IMR-90 (cell line): ENCODE data around the gene TACR2. TPM values are rescaled to one million over a fixed set of nuclear protein-coding genes. Genes with fewer than 3 reads are reported as not detected.

ENCODE experiments used
- ATAC-seq: fragments of 200-7000 bp; cut with Tn5 transposase; 2 replicates; pipeline ENCODE4 v1.9.1; 2020; ENCODE audit warnings: low read depth, mild to moderate bottlenecking, moderate library complexity
- BruUV-seq: library from RNA; stranded (reverse); fragments of 400-500 nt; replicated peaks from 2 replicates; lab custom pipeline; 2021; lab: Mats Ljungman, UMichigan
- CTCF ChIA-PET: fragments of 300-600 bp; formaldehyde crosslinking; extraction: SDS; loops from one replicate; lab custom pipeline; 2021; ENCODE audit warnings: antibody characterized with exemption; lab: Yijun Ruan, JAX
- POLR2A ChIA-PET: fragments of 300-600 bp; sonication (Branson Sonifier 250); formaldehyde crosslinking; loops from one replicate; lab custom pipeline; 2022; ENCODE audit warnings: antibody characterized with exemption; ENCODE audit not compliant: unreplicated experiment; lab: Charles Lee
- DNase-seq: peaks from one replicate; pipeline ENCODE4 v3.0.0; 2013
- H2AFZ ChIP-seq: replicated peaks from 2 replicates; pipeline ENCODE3; 2013; ENCODE audit warnings: low read length, mild to moderate bottlenecking; ENCODE audit not compliant: poor library complexity
- H2AK5ac ChIP-seq: 2 replicates; pipeline ENCODE4 v1.6.1; 2013; ENCODE audit warnings: low read depth, low read length, inconsistent platforms
- H2AK9ac ChIP-seq: replicated peaks from 2 replicates; pipeline ENCODE3; 2013; ENCODE audit warnings: mild to moderate bottlenecking, low read depth, low read length, moderate library complexity; ENCODE audit not compliant: poor library complexity
- H2BK120ac ChIP-seq: 2 replicates; pipeline ENCODE4 v1.6.1; 2013; ENCODE audit warnings: low read depth, low read length, inconsistent platforms
- H2BK15ac ChIP-seq: 3 replicates; pipeline ENCODE4 v1.6.1; 2013; ENCODE audit warnings: low read depth, low read length, inconsistent platforms
- H2BK20ac ChIP-seq: 2 replicates; pipeline ENCODE4 v1.6.1; 2013; ENCODE audit warnings: low read depth, mild to moderate bottlenecking, inconsistent platforms, low read length, moderate library complexity
- H2BK5ac ChIP-seq: 2 replicates; pipeline ENCODE4 v1.6.1; 2013; ENCODE audit warnings: mild to moderate bottlenecking, low read depth, low read length, inconsistent platforms; ENCODE audit not compliant: poor library complexity, severe bottlenecking
- H3K14ac ChIP-seq: replicated peaks from 2 replicates; pipeline ENCODE4 v1.6.1; 2013; ENCODE audit warnings: low read depth, low read length, inconsistent platforms
- H3K18ac ChIP-seq: 2 replicates; pipeline ENCODE4 v1.6.1; 2013; ENCODE audit warnings: low read depth, low read length, control low read depth
- H3K23ac ChIP-seq: 2 replicates; pipeline ENCODE4 v1.6.1; 2013; ENCODE audit warnings: low read depth, low read length, inconsistent platforms
- H3K27ac ChIP-seq: 2 replicates; pipeline ENCODE4 v1.5.1; 2013; ENCODE audit warnings: mild to moderate bottlenecking, control low read depth, low read length; ENCODE audit not compliant: insufficient read depth
- H3K27me3 ChIP-seq: 2 replicates; pipeline ENCODE4 v1.6.1; 2013; ENCODE audit warnings: low read length; ENCODE audit not compliant: control insufficient read depth, insufficient read depth
- H3K36me3 ChIP-seq: 2 replicates; pipeline ENCODE4 v1.6.1; 2013; ENCODE audit warnings: low read length, mixed read lengths; ENCODE audit not compliant: control insufficient read depth, insufficient read depth
- H3K4ac ChIP-seq: 2 replicates; pipeline ENCODE4 v1.6.1; 2013; ENCODE audit warnings: low read depth, low read length, inconsistent platforms
- H3K4me1 ChIP-seq: 2 replicates; pipeline ENCODE4 v1.6.1; 2013; ENCODE audit warnings: low read length, mixed read lengths; ENCODE audit not compliant: control insufficient read depth, insufficient read depth
- H3K4me2 ChIP-seq: 2 replicates; pipeline ENCODE4 v1.6.1; 2013; ENCODE audit warnings: low read depth, mild to moderate bottlenecking, control low read depth, low read length, moderate library complexity
- H3K4me3 ChIP-seq: 2 replicates; pipeline ENCODE4 v1.5.1; 2013; ENCODE audit warnings: low read depth, mild to moderate bottlenecking, control low read depth, low read length, moderate library complexity; ENCODE audit not compliant: insufficient read depth
- H3K56ac ChIP-seq: 2 replicates; pipeline ENCODE4 v1.6.1; 2013; ENCODE audit warnings: low read length, inconsistent platforms; ENCODE audit not compliant: insufficient read depth; ENCODE audit errors: extremely low read depth
- H3K79me1 ChIP-seq, 2 experiments: 2 replicates each; pipeline ENCODE4 v1.6.1; 2013; ENCODE audit warnings: low read length in 2 of 2, inconsistent platforms in 1 of 2, low read depth in 1 of 2
- H3K9ac ChIP-seq: 2 replicates; pipeline ENCODE4 v1.6.1; 2013; ENCODE audit warnings: low read depth, low read length, control low read depth
- H3K9me1 ChIP-seq: 2 replicates; pipeline ENCODE4 v1.6.1; 2013; ENCODE audit warnings: low read length, inconsistent platforms; ENCODE audit not compliant: insufficient read depth
- H3K9me3 ChIP-seq: 2 replicates; pipeline ENCODE4 v1.6.1; 2013; ENCODE audit warnings: low read length; ENCODE audit not compliant: control insufficient read depth, insufficient read depth
- H4K20me1 ChIP-seq: 2 replicates; pipeline ENCODE4 v1.6.1; 2013; ENCODE audit warnings: low read length, inconsistent platforms; ENCODE audit not compliant: insufficient read depth
- H4K5ac ChIP-seq: 2 replicates; pipeline ENCODE4 v1.6.1; 2013; ENCODE audit warnings: mild to moderate bottlenecking, low read depth, low read length, control low read depth
- H4K8ac ChIP-seq, 2 experiments: 2 replicates each; pipeline ENCODE4 v1.6.1; 2013; ENCODE audit warnings: low read depth in 2 of 2, low read length in 2 of 2, control low read depth in 1 of 2, inconsistent platforms in 1 of 2
- H4K91ac ChIP-seq: 2 replicates; pipeline ENCODE4 v1.6.1; 2013; ENCODE audit warnings: low read depth, low read length, inconsistent platforms; ENCODE audit not compliant: insufficient read depth
- MAFK ChIP-seq: IDR thresholded peaks from 2 replicates; pipeline ENCODE4 v1.6.1; 2012; ENCODE audit warnings: low read depth, low read length, improper control_type of control experiment
- NFE2L2 ChIP-seq: fragments of 150-350 bp; IDR thresholded peaks from 2 replicates; pipeline ENCODE4 v1.6.1; 2016; ENCODE audit warnings: low read depth, mild to moderate bottlenecking, low read length
- WGBS, 2 experiments: methylation state at CpG; one replicate each; pipeline versions ENCODE4 v1.1.5 to v1.1.7; 2013; ENCODE audit warnings: missing lambda C conversion rate in 2 of 2; ENCODE audit not compliant: insufficient read length in 1 of 2; ENCODE audit errors: extremely low coverage in 2 of 2; 5-methylcytosine and 5-hydroxymethylcytosine counted together
- dilution Hi-C: fragments of 300-500 bp; cut with HindIII; formaldehyde crosslinking; loops from one replicate; pipeline ENCODE4 v1.14.3; 2018; ENCODE audit warnings: low sequenced_read_pairs; ENCODE audit not compliant: unreplicated experiment
- in situ Hi-C: fragments of 300-500 bp; cut with MboI; formaldehyde crosslinking; loops from 3 replicates; pipeline ENCODE4 v1.14.3; 2019; ENCODE audit warnings: low sequenced_read_pairs, inconsistent platforms, mixed read lengths
- intact Hi-C: fragments of 100-400 bp; cut with micrococcal nuclease; formaldehyde crosslinking; loops from 2 replicates; pipeline ENCODE4 v1.10.0; 2022
- polyA plus RNA-seq, 3 experiments: library from polyadenylated mRNA; depleted of rRNA; stranded (reverse); fragments of >200 nt; gene quantifications; 2 replicates each; pipeline ENCODE4 v1.2.3, GENCODE V29; 2012; ENCODE audit warnings: low replicate concordance in 1 of 3
- total RNA-seq: library from RNA; depleted of rRNA; stranded (reverse); fragments of >200 nt; gene quantifications from 2 replicates; pipeline ENCODE4 v1.2.3, GENCODE V29; 2012
- TF ChIP-seq, protein P1 (sequence below): conservative IDR thresholded peaks from 2 replicates; pipeline ENCODE4 v1.5.1; 2012; ENCODE audit warnings: mild to moderate bottlenecking, low read depth, low read length, improper control_type of control experiment

The TACR2 gene
- total and polyA plus RNA-seq, 2 of the 4 experiments (the other 2 are of a cell fraction) = not detected

DNA sequence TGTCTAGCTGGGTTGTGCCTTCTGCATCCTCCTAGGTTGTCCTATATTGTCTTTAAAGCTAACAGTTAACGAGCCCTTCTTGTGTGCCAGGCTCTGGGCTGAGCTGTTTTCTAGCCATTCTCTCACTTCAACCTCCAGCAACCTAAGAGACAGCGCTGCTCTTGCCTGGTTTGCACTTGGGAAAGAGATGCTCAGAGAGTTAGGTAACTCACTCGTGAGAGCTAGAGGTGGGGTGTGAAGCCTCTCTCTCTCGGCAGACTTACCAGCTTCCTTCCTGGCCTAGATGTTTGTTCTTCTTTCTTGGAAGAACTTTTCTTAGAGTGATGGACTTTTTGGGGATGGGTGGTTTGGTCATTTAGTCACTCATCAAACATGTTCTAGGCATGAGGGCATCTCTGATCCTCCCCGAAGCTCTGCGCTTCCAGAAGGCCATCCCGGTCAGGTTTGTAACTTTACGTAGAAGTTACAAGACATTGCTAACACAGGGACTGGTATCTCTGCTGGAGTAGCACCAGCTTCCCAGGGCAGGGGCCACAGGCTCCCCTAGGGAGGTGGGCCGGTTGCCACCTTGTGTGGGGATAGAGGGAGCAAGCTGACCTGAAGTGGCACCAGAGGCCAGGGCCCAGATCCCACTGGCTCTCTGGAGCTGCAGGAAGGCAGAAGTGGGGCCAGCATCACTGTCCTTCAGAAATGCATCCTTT is 48.9 kb upstream of the TACR2 start:
- no peak for ATAC-seq
- POLR2A ChIA-PET = no interaction called here

More for the DNA sequence above, 48.9 kb upstream of the TACR2 start:
- H3K9me1 ChIP-seq = no peaks in the 10 kb centered on the region; the same call in 1 of the 2 replicates
- H3K9ac ChIP-seq = no peak overlapping the region
- in situ Hi-C loops (no loop called here), dilution Hi-C loops (no loop called here), intact Hi-C loops (no loop called here)
- no TSS peak for BruUV-seq
- no peak overlapping the region for H2AK5ac ChIP-seq
- TF ChIP-seq, protein P1, sequence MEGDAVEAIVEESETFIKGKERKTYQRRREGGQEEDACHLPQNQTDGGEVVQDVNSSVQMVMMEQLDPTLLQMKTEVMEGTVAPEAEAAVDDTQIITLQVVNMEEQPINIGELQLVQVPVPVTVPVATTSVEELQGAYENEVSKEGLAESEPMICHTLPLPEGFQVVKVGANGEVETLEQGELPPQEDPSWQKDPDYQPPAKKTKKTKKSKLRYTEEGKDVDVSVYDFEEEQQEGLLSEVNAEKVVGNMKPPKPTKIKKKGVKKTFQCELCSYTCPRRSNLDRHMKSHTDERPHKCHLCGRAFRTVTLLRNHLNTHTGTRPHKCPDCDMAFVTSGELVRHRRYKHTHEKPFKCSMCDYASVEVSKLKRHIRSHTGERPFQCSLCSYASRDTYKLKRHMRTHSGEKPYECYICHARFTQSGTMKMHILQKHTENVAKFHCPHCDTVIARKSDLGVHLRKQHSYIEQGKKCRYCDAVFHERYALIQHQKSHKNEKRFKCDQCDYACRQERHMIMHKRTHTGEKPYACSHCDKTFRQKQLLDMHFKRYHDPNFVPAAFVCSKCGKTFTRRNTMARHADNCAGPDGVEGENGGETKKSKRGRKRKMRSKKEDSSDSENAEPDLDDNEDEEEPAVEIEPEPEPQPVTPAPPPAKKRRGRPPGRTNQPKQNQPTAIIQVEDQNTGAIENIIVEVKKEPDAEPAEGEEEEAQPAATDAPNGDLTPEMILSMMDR = no peak
- TF ChIP-seq MAFK (no peak), NFE2L2 (no peak)
- no peaks in the 10 kb centered on the region for H3K9me3 ChIP-seq
- H3K4me1 ChIP-seq = no peaks in the 10 kb centered on the region
- H2BK5ac ChIP-seq = no peak overlapping the region
- H2AK9ac ChIP-seq = no peak overlapping the region
- H3K27me3 ChIP-seq = peaks cover 27% of the 10 kb centered on the region
- no peak overlapping the region for H2AFZ ChIP-seq
- no peak overlapping the region for H3K27ac ChIP-seq
- H3K4me3 ChIP-seq = no peak overlapping the region
- H3K79me1 ChIP-seq = no peaks in the 10 kb centered on the region
- no peak overlapping the region for H3K23ac ChIP-seq
- no peak overlapping the region for H2BK120ac ChIP-seq
- H3K4me2 ChIP-seq = no peak overlapping the region
- no peak overlapping the region for H2BK15ac ChIP-seq
- WGBS, 2 experiments = 92% methylated on average over 4 of the region's 9 CpGs; no CpG with 5 or more reads in 1 of the 2 experiments
- no peaks in the 10 kb centered on the region for H4K20me1 ChIP-seq
- no peak overlapping the region for H3K18ac ChIP-seq
- no peak overlapping the region for H4K8ac ChIP-seq
- CTCF ChIA-PET = interaction anchor here (1.0 kb wide), 1 partner anchor 14 kb away, joined by 3 read pairs; no protein-coding TSS in a partner anchor
- no peak for DNase-seq
- no peak overlapping the region for H2BK20ac ChIP-seq
- no peak overlapping the region for H4K5ac ChIP-seq
- H3K36me3 ChIP-seq = no peaks in the 10 kb centered on the region
- H4K91ac ChIP-seq = no peak overlapping the region
- H3K56ac ChIP-seq = no peak overlapping the region
- no peak overlapping the region for H3K4ac ChIP-seq
- H3K14ac ChIP-seq = no peak overlapping the region
